ENCODE measurements around the gene SMIM13. TPM values are rescaled to one million over a fixed set of nuclear protein-coding genes. Genes with fewer than 3 reads are reported as not detected.

The SMIM13 gene
- total and polyA plus RNA-seq, 2 of the 4 experiments (the other 2 are of a cell fraction) = 5.4 to 10.0 TPM

DNA sequence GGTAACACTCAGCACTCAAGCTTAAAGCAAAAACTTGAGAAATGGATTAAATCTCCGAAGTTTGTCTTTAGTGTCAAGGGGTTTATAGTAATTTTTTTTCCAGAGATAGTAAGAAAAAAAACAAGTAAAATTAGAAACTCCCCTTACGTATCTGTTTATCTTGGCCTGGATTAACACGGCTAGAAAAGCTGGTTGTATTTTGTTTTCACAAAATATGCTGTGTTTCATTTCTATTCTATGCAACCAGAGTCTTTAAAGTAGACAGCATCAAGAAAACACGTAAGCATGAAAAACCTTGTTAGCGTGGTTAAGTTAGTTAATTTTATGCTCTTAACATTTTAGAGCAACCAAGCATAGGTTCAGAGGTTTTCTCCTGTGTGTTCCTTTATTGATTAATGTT is 39.6 kb downstream of the SMIM13 start:
- peaks cover 23 to 64% of the 10 kb centered on the region in 2 experiments for H3K79me1 ChIP-seq (ENCODE audit: low read depth in 1 of 2, low read length in 2 of 2)
- dilution Hi-C loops (cut with HindIII; ENCODE audit: low sequenced_read_pairs, unreplicated experiment) (no loop called here), intact Hi-C loops (cut with micrococcal nuclease) (no loop called here), in situ Hi-C loops (cut with MboI; ENCODE audit: low sequenced_read_pairs) (no loop called here)
- H3K56ac ChIP-seq (ENCODE audit: extremely low read depth, insufficient read depth, low read length) = no peak overlapping the region
- no peak overlapping the region for H4K8ac ChIP-seq (ENCODE audit: low read depth in 2 of 2, low read length in 2 of 2)
- no peak overlapping the region for H2BK20ac ChIP-seq (ENCODE audit: low read depth, low read length)
- H3K9ac ChIP-seq (ENCODE audit: low read depth, low read length) = no peak overlapping the region
- H3K4me2 ChIP-seq (ENCODE audit: low read depth, low read length) = no peak overlapping the region
- no peaks in the 10 kb centered on the region for H3K4me1 ChIP-seq (ENCODE audit: control insufficient read depth, insufficient read depth, low read length)
- H3K9me3 ChIP-seq (ENCODE audit: control insufficient read depth, insufficient read depth, low read length) = no peaks in the 10 kb centered on the region
- H2AK5ac ChIP-seq (ENCODE audit: low read depth, low read length) = no peak overlapping the region
- TF ChIP-seq NFE2L2 (IDR thresholded peaks at IDR 0.05; ENCODE audit: low read depth, low read length) (no peak), MXI1 (IDR thresholded peaks at IDR 0.05; ENCODE audit: borderline replicate concordance, low read depth, low read length) (no peak), POLR2A (IDR thresholded peaks at IDR 0.05; ENCODE audit: low read depth, low read length) (no peak), CEBPB (IDR thresholded peaks at IDR 0.05; ENCODE audit: low read depth, low read length) (no peak), MAZ (IDR thresholded peaks at IDR 0.05; ENCODE audit: borderline replicate concordance, low read depth, low read length) (no peak), RCOR1 (IDR thresholded peaks at IDR 0.05; ENCODE audit: insufficient replicate concordance, low read length) (no peak), RFX5 (IDR thresholded peaks at IDR 0.05; ENCODE audit: low read depth, low read length) (no peak), RAD21 (IDR thresholded peaks at IDR 0.05; ENCODE audit: low read length) (no peak)
- TF ChIP-seq, protein P1, sequence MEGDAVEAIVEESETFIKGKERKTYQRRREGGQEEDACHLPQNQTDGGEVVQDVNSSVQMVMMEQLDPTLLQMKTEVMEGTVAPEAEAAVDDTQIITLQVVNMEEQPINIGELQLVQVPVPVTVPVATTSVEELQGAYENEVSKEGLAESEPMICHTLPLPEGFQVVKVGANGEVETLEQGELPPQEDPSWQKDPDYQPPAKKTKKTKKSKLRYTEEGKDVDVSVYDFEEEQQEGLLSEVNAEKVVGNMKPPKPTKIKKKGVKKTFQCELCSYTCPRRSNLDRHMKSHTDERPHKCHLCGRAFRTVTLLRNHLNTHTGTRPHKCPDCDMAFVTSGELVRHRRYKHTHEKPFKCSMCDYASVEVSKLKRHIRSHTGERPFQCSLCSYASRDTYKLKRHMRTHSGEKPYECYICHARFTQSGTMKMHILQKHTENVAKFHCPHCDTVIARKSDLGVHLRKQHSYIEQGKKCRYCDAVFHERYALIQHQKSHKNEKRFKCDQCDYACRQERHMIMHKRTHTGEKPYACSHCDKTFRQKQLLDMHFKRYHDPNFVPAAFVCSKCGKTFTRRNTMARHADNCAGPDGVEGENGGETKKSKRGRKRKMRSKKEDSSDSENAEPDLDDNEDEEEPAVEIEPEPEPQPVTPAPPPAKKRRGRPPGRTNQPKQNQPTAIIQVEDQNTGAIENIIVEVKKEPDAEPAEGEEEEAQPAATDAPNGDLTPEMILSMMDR (conservative IDR thresholded peaks at IDR 0.05; ENCODE audit: low read depth, low read length) = no peak
- TF ChIP-seq, protein P2, sequence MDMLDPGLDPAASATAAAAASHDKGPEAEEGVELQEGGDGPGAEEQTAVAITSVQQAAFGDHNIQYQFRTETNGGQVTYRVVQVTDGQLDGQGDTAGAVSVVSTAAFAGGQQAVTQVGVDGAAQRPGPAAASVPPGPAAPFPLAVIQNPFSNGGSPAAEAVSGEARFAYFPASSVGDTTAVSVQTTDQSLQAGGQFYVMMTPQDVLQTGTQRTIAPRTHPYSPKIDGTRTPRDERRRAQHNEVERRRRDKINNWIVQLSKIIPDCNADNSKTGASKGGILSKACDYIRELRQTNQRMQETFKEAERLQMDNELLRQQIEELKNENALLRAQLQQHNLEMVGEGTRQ (IDR thresholded peaks at IDR 0.05; ENCODE audit: low read depth, low read length) = no peak
- ATAC-seq (ENCODE audit: low read depth) = no peak
- WGBS, 2 experiments (ENCODE audit: extremely low coverage in 2 of 2, insufficient read length in 1 of 2) = no CpG with 5 or more reads among the region's 5 CpGs
- H2BK120ac ChIP-seq (ENCODE audit: low read depth, low read length) = no peak overlapping the region
- BruUV-seq (replicated peaks) = no TSS peak
- CTCF ChIA-PET = no interaction called here
- no peak overlapping the region for H2AK9ac ChIP-seq (replicated peaks; ENCODE audit: low read depth, low read length, poor library complexity)
- no peak overlapping the region for H3K4ac ChIP-seq (ENCODE audit: low read depth, low read length)
- no peak overlapping the region for H4K5ac ChIP-seq (ENCODE audit: low read depth, low read length)
- H2BK5ac ChIP-seq (ENCODE audit: low read depth, low read length, poor library complexity, severe bottlenecking) = no peak overlapping the region
- H3K27ac ChIP-seq (ENCODE audit: insufficient read depth, low read length) = no peak overlapping the region
- peaks cover 10% of the 10 kb centered on the region; the same call in 1 of the 2 replicates for H4K20me1 ChIP-seq (ENCODE audit: insufficient read depth, low read length)
- H3K36me3 ChIP-seq (ENCODE audit: control insufficient read depth, insufficient read depth, low read length) = peaks cover 7% of the 10 kb centered on the region
- no peak overlapping the region for H2BK15ac ChIP-seq (ENCODE audit: low read depth, low read length)
- no peak overlapping the region for H2AFZ ChIP-seq (replicated peaks; ENCODE audit: low read length, poor library complexity)
- H3K18ac ChIP-seq (ENCODE audit: low read depth, low read length) = no peak overlapping the region
- H4K91ac ChIP-seq (ENCODE audit: insufficient read depth, low read depth, low read length) = no peak overlapping the region
- no peaks in the 10 kb centered on the region for H3K27me3 ChIP-seq (ENCODE audit: control insufficient read depth, insufficient read depth, low read length)
- POLR2A ChIA-PET (ENCODE audit: unreplicated experiment) = no interaction called here
- H3K23ac ChIP-seq (ENCODE audit: low read depth, low read length) = no peak overlapping the region
- no peak overlapping the region for H3K4me3 ChIP-seq (ENCODE audit: insufficient read depth, low read depth, low read length)
- DNase-seq = no peak
- no peak overlapping the region for H3K14ac ChIP-seq (replicated peaks; ENCODE audit: low read depth, low read length)
- 0 out of 2 replicates have a peak, but pooled peaks cover 7% of the 10 kb centered on the region for H3K9me1 ChIP-seq (ENCODE audit: insufficient read depth, low read length)
